GM12873 (cell line): Measurements from ENCODE around the gene BIRC7.

ENCODE experiments used
- CTCF ChIP-seq: IDR thresholded peaks from 2 replicates; pipeline ENCODE4 v1.5.1; 2012; ENCODE audit warnings: low read depth, mild to moderate bottlenecking, moderate library complexity, low read length, control low read depth; ENCODE audit not compliant: insufficient read depth; ENCODE audit errors: missing control alignments

Gene BIRC7

GRCh38 chr20:63259734-63260460 lies 24.2 kb downstream of the BIRC7 start:
- no peak for TF ChIP-seq CTCF

GRCh38 chr20:63260521-63260920 lies 24.8 kb downstream of the BIRC7 start:
- TF ChIP-seq CTCF = no peak

DNA sequence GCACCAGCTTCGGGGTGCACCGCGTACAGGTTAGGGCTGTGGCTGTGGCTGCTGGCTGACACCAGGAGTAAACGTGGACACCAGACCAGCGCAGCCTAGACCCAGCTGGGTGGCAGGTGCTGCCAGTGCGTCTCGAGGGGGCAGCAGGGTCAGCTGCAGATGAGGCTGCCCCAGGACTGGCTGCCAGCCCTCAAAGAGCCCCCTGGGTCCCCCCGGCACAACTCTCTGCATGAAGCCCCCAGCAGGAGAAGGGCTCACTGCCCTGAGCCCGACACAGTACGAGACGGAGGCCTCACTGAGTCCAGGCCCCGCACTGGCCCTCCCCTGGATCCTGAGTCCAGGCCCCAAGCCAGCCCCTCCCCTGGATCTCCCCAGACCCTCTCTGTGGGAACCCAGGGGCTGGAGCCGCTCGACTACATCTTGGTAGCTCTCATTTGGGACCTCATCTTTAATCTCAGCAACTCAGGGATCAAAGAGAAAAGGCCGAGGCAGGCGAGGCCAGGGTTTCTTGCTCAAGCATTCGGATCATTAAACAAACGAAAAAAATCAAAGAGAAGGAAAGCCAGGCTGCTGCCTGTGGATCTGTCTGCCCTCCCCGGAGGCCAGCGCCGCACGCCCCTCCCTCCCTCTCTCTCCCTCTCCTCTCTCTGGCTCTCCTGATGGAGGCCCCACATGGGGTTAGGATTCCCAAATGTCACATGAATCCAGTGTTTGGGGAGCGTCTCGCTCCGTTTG lies 25.5 kb downstream of the BIRC7 start:
- TF ChIP-seq CTCF = no peak

- no peak for TF ChIP-seq CTCF
Observed at GRCh38 chr20:63261795-63262528, 26.3 kb downstream of the BIRC7 start.

- no peak for TF ChIP-seq CTCF
Observed at GRCh38 chr20:63262836-63263235, 27.1 kb downstream of the BIRC7 start.

- TF ChIP-seq CTCF = no peak
Observed at GRCh38 chr20:63264000-63264399, 28.3 kb downstream of the BIRC7 start.

GRCh38 chr20:63264519-63264918 lies 28.8 kb downstream of the BIRC7 start:
- no peak for TF ChIP-seq CTCF
